CD4-positive, alpha-beta T cell (primary cell): ENCODE data around the gene KIF21A. TPM values are rescaled to one million over a fixed set of nuclear protein-coding genes. Genes with fewer than 3 reads are reported as not detected.
"Not testable (repeated sequence)": the region's sequence is repeated elsewhere in the genome, so short reads cannot be mapped to it uniquely, and the experiment has no call there.

Experiments used
- ATAC-seq: fragments of 200-7000 bp; cut with Tn5 transposase; one replicate; pipeline ENCODE4 v1.10.0; 2022; ENCODE audit warnings: mild to moderate bottlenecking; ENCODE audit not compliant: poor library complexity
- CTCF ChIA-PET: fragments of 350-600 bp; sonication (Branson Sonifier 250); formaldehyde crosslinking; loops from one replicate; lab custom pipeline; 2021; ENCODE audit warnings: antibody characterized with exemption, inconsistent platforms; lab: Charles Lee
- POLR2A ChIA-PET: fragments of 350-600 bp; sonication (Branson Sonifier 250); formaldehyde crosslinking; loops from one replicate; lab custom pipeline; 2021; ENCODE audit warnings: antibody characterized with exemption, inconsistent platforms; lab: Charles Lee
- DNase-seq, 14 experiments: peaks; one replicate each; pipeline ENCODE4 v3.0.0-alpha.2; 2013 to 2020; ENCODE audit warnings: mixed read lengths in 2 of 14
- H3K27ac ChIP-seq, 2 donors: one replicate each; pipeline versions ENCODE4 v1.5.1 to v1.7.0; 2013; ENCODE audit warnings: low read length in 2 of 2, low read depth in 1 of 2, mild to moderate bottlenecking in 1 of 2
- H3K27me3 ChIP-seq, 2 experiments: 1 replicate in 1 of 2; 2 replicates in 1 of 2; pipeline versions ENCODE4 v1.6.1 to v1.7.0; 2013; ENCODE audit warnings: low read length in 2 of 2, control low read depth in 1 of 2, mild to moderate bottlenecking in 1 of 2, moderate library complexity in 1 of 2; ENCODE audit not compliant: insufficient read depth in 2 of 2, control insufficient read depth in 1 of 2
- H3K36me3 ChIP-seq: one replicate; pipeline ENCODE4 v1.6.1; 2013; ENCODE audit warnings: low read length, control low read depth; ENCODE audit not compliant: insufficient read depth
- H3K4me1 ChIP-seq: one replicate; pipeline ENCODE4 v1.6.1; 2013; ENCODE audit warnings: low read length, control low read depth; ENCODE audit not compliant: insufficient read depth
- H3K4me3 ChIP-seq: one replicate; pipeline ENCODE4 v1.5.1; 2013; ENCODE audit warnings: mild to moderate bottlenecking, low read length, moderate library complexity
- H3K9me3 ChIP-seq, 2 experiments: 1 replicate in 1 of 2; 2 replicates in 1 of 2; pipeline versions ENCODE4 v1.6.1 to v1.7.0; 2013; ENCODE audit warnings: low read length in 2 of 2, mild to moderate bottlenecking in 2 of 2, control low read depth in 1 of 2, moderate library complexity in 1 of 2; ENCODE audit not compliant: control insufficient read depth in 1 of 2, insufficient read depth in 1 of 2
- H3K27ac Mint-ChIP-seq: one replicate; pipeline ENCODE4 v1.8.0; 2020; ENCODE audit warnings: mixed read lengths
- H3K27me3 Mint-ChIP-seq: one replicate; pipeline ENCODE4 v1.8.0; 2021; ENCODE audit warnings: mixed read lengths
- H3K36me3 Mint-ChIP-seq: one replicate; pipeline ENCODE4 v1.8.0; 2021; ENCODE audit warnings: low read depth, mixed read lengths
- H3K4me1 Mint-ChIP-seq: one replicate; pipeline ENCODE4 v1.8.0; 2021; ENCODE audit warnings: low read depth, mixed read lengths
- H3K4me3 Mint-ChIP-seq: one replicate; pipeline ENCODE4 v1.8.0; 2020; ENCODE audit warnings: mild to moderate bottlenecking, mixed read lengths
- H3K9me3 Mint-ChIP-seq: one replicate; pipeline ENCODE4 v1.8.0; 2020; ENCODE audit warnings: mixed read lengths
- intact Hi-C, 2 experiments: fragments of 100-400 bp; cut with DNase I in 1 of 2; cut with micrococcal nuclease in 1 of 2; formaldehyde crosslinking; loops; one replicate each; pipeline versions ENCODE4 v1.15.1 to v1.9.0; 2023 to 2025; cut with DNase I, micrococcal nuclease
- total RNA-seq, 174 experiments: library from RNA in 2 of 174; stranded (reverse) in 2 of 174; gene quantifications; one replicate each; pipeline ENCODE4 v1.2.3 and lab custom pipeline; 2021 to 2026
- TF ChIP-seq, protein P1 (sequence below): fragments of 200-600 bp; IDR thresholded peaks from one replicate; pipeline ENCODE4 v1.8.0; 2022; ENCODE audit warnings: antibody characterized with exemption, mild to moderate bottlenecking

The KIF21A gene
- total RNA-seq, 2 experiments from 2014 or later, result 3.2 to 3.4 TPM

DNA sequence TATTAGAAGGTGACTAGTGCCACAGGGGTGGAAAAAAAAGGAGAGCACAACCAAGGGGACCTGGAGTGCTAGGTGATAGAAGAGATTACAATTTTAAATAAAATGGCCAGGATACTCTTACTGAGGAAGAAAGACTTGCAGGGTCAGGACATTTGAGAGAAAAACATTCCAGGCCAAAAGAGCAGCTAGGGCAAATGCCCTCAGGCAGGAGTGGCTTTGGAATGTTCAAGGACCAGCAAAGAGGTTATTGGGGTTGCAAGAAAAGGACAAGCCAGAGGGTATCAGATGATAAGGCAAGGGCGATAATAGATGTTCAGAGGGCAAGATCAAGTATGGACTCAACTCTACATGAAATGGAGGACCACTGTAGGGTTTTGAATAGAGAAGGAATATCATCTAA lies 146.4 kb downstream of the KIF21A start:
- no peak overlapping the region for H3K4me3 Mint-ChIP-seq
- TF ChIP-seq, protein P1, sequence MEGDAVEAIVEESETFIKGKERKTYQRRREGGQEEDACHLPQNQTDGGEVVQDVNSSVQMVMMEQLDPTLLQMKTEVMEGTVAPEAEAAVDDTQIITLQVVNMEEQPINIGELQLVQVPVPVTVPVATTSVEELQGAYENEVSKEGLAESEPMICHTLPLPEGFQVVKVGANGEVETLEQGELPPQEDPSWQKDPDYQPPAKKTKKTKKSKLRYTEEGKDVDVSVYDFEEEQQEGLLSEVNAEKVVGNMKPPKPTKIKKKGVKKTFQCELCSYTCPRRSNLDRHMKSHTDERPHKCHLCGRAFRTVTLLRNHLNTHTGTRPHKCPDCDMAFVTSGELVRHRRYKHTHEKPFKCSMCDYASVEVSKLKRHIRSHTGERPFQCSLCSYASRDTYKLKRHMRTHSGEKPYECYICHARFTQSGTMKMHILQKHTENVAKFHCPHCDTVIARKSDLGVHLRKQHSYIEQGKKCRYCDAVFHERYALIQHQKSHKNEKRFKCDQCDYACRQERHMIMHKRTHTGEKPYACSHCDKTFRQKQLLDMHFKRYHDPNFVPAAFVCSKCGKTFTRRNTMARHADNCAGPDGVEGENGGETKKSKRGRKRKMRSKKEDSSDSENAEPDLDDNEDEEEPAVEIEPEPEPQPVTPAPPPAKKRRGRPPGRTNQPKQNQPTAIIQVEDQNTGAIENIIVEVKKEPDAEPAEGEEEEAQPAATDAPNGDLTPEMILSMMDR, result no peak
- DNase-seq (no peak), ATAC-seq (no peak)
- no peaks in the 10 kb centered on the region for H3K4me1 Mint-ChIP-seq
- H3K36me3 Mint-ChIP-seq, result no peaks in the 10 kb centered on the region
- H3K9me3 Mint-ChIP-seq, result no peaks in the 10 kb centered on the region
- POLR2A ChIA-PET, result no interaction called here
- Histone ChIP-seq H3K27me3 (no peaks in the 10 kb centered on the region), H3K9me3 (no peaks in the 10 kb centered on the region), H3K4me1 (no peaks in the 10 kb centered on the region), H3K27ac (no peak overlapping the region), H3K36me3 (no peaks in the 10 kb centered on the region), H3K4me3 (no peak overlapping the region)
- H3K27me3 Mint-ChIP-seq, result no peaks in the 10 kb centered on the region
- intact Hi-C loops, result no loop called here
- no peak overlapping the region for H3K27ac Mint-ChIP-seq
- CTCF ChIA-PET, result interaction anchor here (0.7 kb wide), 1 partner anchor 64 kb away, joined by 3 read pairs; no protein-coding TSS in a partner anchor

DNA sequence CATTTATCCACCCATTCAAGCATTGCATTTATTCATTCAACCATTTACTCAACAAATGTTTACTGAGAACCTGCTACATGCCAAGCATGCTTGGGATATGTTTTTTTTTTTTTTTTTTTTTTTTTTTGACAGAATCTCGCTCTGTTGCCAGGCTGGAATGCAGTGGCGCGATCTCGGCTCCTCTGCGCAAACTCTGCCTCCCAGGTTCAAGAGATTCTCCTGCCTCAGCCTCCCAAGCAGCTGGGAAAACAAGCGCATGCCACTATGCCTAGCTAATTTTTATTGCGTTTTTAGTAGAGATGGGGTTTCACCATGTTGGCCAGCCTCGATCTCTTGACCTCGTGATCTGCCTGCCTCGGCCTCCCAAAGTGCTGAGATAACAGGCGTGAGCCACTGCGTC lies 147.3 kb downstream of the KIF21A start:
- ATAC-seq, H3K27ac ChIP-seq, H3K36me3 Mint-ChIP-seq, H3K27me3 ChIP-seq, H3K4me3 Mint-ChIP-seq, intact Hi-C loops, H3K27ac Mint-ChIP-seq, H3K9me3 ChIP-seq, H3K36me3 ChIP-seq, POLR2A ChIA-PET, H3K9me3 Mint-ChIP-seq, H3K4me3 ChIP-seq, DNase-seq, H3K4me1 ChIP-seq, H3K4me1 Mint-ChIP-seq, H3K27me3 Mint-ChIP-seq: not testable (repeated sequence)
- CTCF ChIA-PET, result interaction anchor here (0.7 kb wide), 1 partner anchor 65 kb away, joined by 3 read pairs; no protein-coding TSS in a partner anchor

- H3K36me3 Mint-ChIP-seq, result no peaks in the 10 kb centered on the region
- ATAC-seq, result no peak
- no peak for DNase-seq
- TF ChIP-seq, protein P1, result no peak
- H3K4me3 ChIP-seq, result no peak overlapping the region
- H3K27me3 Mint-ChIP-seq, result no peaks in the 10 kb centered on the region
- no peaks in the 10 kb centered on the region for H3K36me3 ChIP-seq
- no peaks in the 10 kb centered on the region for H3K27me3 ChIP-seq
- H3K4me3 Mint-ChIP-seq, result no peak overlapping the region
- intact Hi-C loops, result no loop called here
- no peaks in the 10 kb centered on the region for H3K4me1 ChIP-seq
- no peaks in the 10 kb centered on the region for H3K9me3 Mint-ChIP-seq
- no peaks in the 10 kb centered on the region for H3K9me3 ChIP-seq
- no peak overlapping the region for H3K27ac Mint-ChIP-seq
- ChIA-PET POLR2A (no interaction called here), CTCF (interaction anchor here (0.6 kb wide), 1 partner anchor 9 kb away, joined by 3 read pairs; no protein-coding TSS in a partner anchor)
- H3K4me1 Mint-ChIP-seq, result no peaks in the 10 kb centered on the region
- H3K27ac ChIP-seq, result no peak overlapping the region
These were observed 148.2 kb downstream of the KIF21A start for GRCh38 chr12:39294715-39295114.

- H3K36me3 Mint-ChIP-seq, result no peaks in the 10 kb centered on the region
- intact Hi-C loops, result no loop called here
- no peak overlapping the region for H3K4me3 Mint-ChIP-seq
- H3K4me3 ChIP-seq, result no peak overlapping the region
- TF ChIP-seq, protein P1, result no peak
- DNase-seq (no peak), ATAC-seq (no peak)
- H3K36me3 ChIP-seq, result no peaks in the 10 kb centered on the region
- H3K27ac Mint-ChIP-seq, result no peak overlapping the region
- H3K27ac ChIP-seq, result no peak overlapping the region
- CTCF ChIA-PET, result interaction anchor here (1.2 kb wide), 1 partner anchor 19 kb away, joined by 4 read pairs; no protein-coding TSS in a partner anchor
- H3K9me3 ChIP-seq, result no peaks in the 10 kb centered on the region
- no peaks in the 10 kb centered on the region for H3K4me1 ChIP-seq
- POLR2A ChIA-PET, result no interaction called here
- peaks cover 4% of the 10 kb centered on the region for H3K27me3 Mint-ChIP-seq
- H3K4me1 Mint-ChIP-seq, result no peaks in the 10 kb centered on the region
- no peaks in the 10 kb centered on the region for H3K27me3 ChIP-seq
- no peaks in the 10 kb centered on the region for H3K9me3 Mint-ChIP-seq
These were observed 150.7 kb downstream of the KIF21A start for GRCh38 chr12:39292125-39292630.
